ENCODE results near the gene CLEC16A.

The CLEC16A gene

GRCh38 chr16:11165349-11165748 lies 221.0 kb downstream of the CLEC16A start:
- DNase-seq = no peak

GRCh38 chr16:11165894-11166665 lies 221.7 kb downstream of the CLEC16A start:
- DNase-seq = no peak

- DNase-seq = no peak
Measured at GRCh38 chr16:11167581-11167980, 223.2 kb downstream of the CLEC16A start.

- DNase-seq = no peak
Measured at GRCh38 chr16:11168386-11169051, 224.2 kb downstream of the CLEC16A start.

- DNase-seq = no peak
Measured at GRCh38 chr16:11169641-11170040, 225.3 kb downstream of the CLEC16A start.

- DNase-seq = no peak
Measured at GRCh38 chr16:11170201-11170600, 225.8 kb downstream of the CLEC16A start.

GRCh38 chr16:11170696-11171447 lies 226.5 kb downstream of the CLEC16A start:
- DNase-seq = no peak

- no peak for DNase-seq
Measured at GRCh38 chr16:11171448-11171709, 227.0 kb downstream of the CLEC16A start.

GRCh38 chr16:11171757-11172299 lies 227.5 kb downstream of the CLEC16A start:
- no peak for DNase-seq

GRCh38 chr16:11173426-11173825 lies 229.1 kb downstream of the CLEC16A start:
- no peak for DNase-seq

- DNase-seq = no peak
Measured at GRCh38 chr16:11174141-11174540, 229.8 kb downstream of the CLEC16A start.

- DNase-seq = no peak
Measured at GRCh38 chr16:11175106-11175786, 230.9 kb downstream of the CLEC16A start.

GRCh38 chr16:11175787-11176341 lies 231.5 kb downstream of the CLEC16A start:
- no peak for DNase-seq

GRCh38 chr16:11177578-11178160 lies 233.3 kb downstream of the CLEC16A start:
- no peak for DNase-seq

- DNase-seq = no peak
Measured at GRCh38 chr16:11178424-11178823, 234.1 kb downstream of the CLEC16A start.

GRCh38 chr16:11179574-11179973 lies 235.2 kb downstream of the CLEC16A start:
- no peak for DNase-seq

- DNase-seq = no peak
Measured at GRCh38 chr16:11180489-11180888, 236.1 kb downstream of the CLEC16A start.

GRCh38 chr16:11181242-11181898 lies 237.0 kb downstream of the CLEC16A start:
- DNase-seq = no peak

- DNase-seq = peak; percentile 7
Measured at GRCh38 chr16:11181899-11182279, 237.5 kb downstream of the CLEC16A start.

GRCh38 chr16:11182411-11182810 lies 238.0 kb downstream of the CLEC16A start:
- no peak for DNase-seq

GRCh38 chr16:11183035-11183812 lies 238.9 kb downstream of the CLEC16A start:
- no peak for DNase-seq
